ENCODE data around the gene PDE2A. TPM values are rescaled to one million over a fixed set of nuclear protein-coding genes. Genes with fewer than 3 reads are reported as not detected.

Gene PDE2A
- total RNA-seq, 4 donors from 2014 or later, result 26.1 to 34.1 (median 30.6) TPM

- 52 to 76% methylated on average over 17 to 20 of the region's 20 CpGs for WGBS, 2 donors
- intact Hi-C loops (cut with DNase I; ENCODE audit: low total_unique reads), result no loop called here
- TF ChIP-seq POLR2A (IDR thresholded peaks at IDR 0.05) (no peak), CTCF (IDR thresholded peaks at IDR 0.05) (no peak)
- DNase-seq (ENCODE audit: low spot score in 2 of 2), result peak; percentile 30 to 90
- H3K4me3 ChIP-seq (ENCODE audit: low read depth, poor library complexity, severe bottlenecking), result no peak overlapping the region
These were observed 48.4 kb downstream of the PDE2A start for GRCh38 chr11:72625691-72626413.

- peak; percentile 53 to 93 for DNase-seq (ENCODE audit: low spot score in 2 of 2)
- WGBS, 2 donors, result 76 to 80% methylated on average over 12 of the region's 12 CpGs
- intact Hi-C loops (cut with DNase I; ENCODE audit: low total_unique reads), result no loop called here
- H3K4me3 ChIP-seq (ENCODE audit: low read depth, poor library complexity, severe bottlenecking), result no peak overlapping the region
- no peak for TF ChIP-seq POLR2A (IDR thresholded peaks at IDR 0.05)
- no peak for TF ChIP-seq CTCF (IDR thresholded peaks at IDR 0.05)
These were observed 49.6 kb downstream of the PDE2A start for GRCh38 chr11:72624496-72625201.

GRCh38 chr11:72623052-72623451 is 51.2 kb downstream of the PDE2A start:
- WGBS, 2 donors, result 77 to 80% methylated on average over 8 of the region's 8 CpGs
- no peak overlapping the region for H3K4me3 ChIP-seq (ENCODE audit: low read depth, poor library complexity, severe bottlenecking)
- no peak for TF ChIP-seq CTCF (IDR thresholded peaks at IDR 0.05)
- no peak for TF ChIP-seq POLR2A (IDR thresholded peaks at IDR 0.05)
- DNase-seq (ENCODE audit: low spot score in 2 of 2), result no peak
- intact Hi-C loops (cut with DNase I; ENCODE audit: low total_unique reads), result no loop called here

- H3K4me3 ChIP-seq (ENCODE audit: low read depth, poor library complexity, severe bottlenecking), result no peak overlapping the region
- DNase-seq (ENCODE audit: low spot score in 2 of 2), result no peak
- intact Hi-C loops (cut with DNase I; ENCODE audit: low total_unique reads), result no loop called here
- TF ChIP-seq CTCF (IDR thresholded peaks at IDR 0.05) (no peak), POLR2A (IDR thresholded peaks at IDR 0.05) (no peak)
- 87 to 94% methylated on average over 4 of the region's 4 CpGs for WGBS, 2 donors
These were observed 53.1 kb downstream of the PDE2A start for GRCh38 chr11:72621008-72621610.

- no peak for DNase-seq (ENCODE audit: low spot score in 2 of 2)
- TF ChIP-seq CTCF (IDR thresholded peaks at IDR 0.05) (no peak), POLR2A (IDR thresholded peaks at IDR 0.05) (no peak)
- WGBS, 2 donors, result 64 to 69% methylated on average over 7 to 8 of the region's 8 CpGs
- H3K4me3 ChIP-seq (ENCODE audit: low read depth, poor library complexity, severe bottlenecking), result no peak overlapping the region
- intact Hi-C loops (cut with DNase I; ENCODE audit: low total_unique reads), result no loop called here
These were observed 55.4 kb downstream of the PDE2A start for GRCh38 chr11:72618803-72619202.

Measured in lower leg skin (tissue), 4 donors.